ENCODE measurements around the gene MYRIP. TPM values are rescaled to one million over a fixed set of nuclear protein-coding genes. Genes with fewer than 3 reads are reported as not detected.

Gene MYRIP
- polyA plus RNA-seq, 1 of the 3 experiments (the other 2 are of a cell fraction), result 1.2 TPM

DNA sequence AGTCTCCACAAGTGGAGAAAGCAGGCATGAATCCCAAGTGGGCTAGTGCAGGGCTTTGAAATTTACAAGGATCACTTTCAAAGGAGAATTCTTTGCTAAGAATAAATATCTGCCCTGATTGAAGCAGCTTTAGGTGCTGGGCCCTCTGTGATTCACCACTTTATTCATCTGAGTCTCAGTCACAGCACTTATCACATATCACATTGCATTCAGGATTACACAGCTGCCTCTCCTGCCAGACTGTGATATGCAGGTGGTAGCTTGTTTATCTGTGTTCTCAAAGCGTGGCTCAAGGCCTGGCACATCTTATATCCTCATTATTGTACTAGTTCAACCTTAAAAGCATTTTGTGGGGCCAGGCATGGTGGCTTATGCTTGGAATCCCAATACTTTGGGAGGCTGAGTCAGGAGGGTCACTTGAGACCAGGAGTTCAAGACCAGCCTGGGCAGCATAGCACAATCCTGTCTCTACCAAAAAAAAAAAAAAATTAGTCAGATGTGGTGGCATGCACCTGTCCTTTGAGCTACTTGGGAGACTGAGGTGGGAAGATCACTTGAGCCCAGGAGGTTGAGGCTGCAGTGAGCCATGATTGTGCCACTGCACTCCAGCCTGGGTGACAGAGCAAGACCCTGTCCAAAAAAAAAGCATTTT lies 343.2 kb downstream of the MYRIP start:
- WGBS (ENCODE audit: low lambda C conversion rate), result 30% methylated on average over 1 of the region's 1 CpG
- H2AFZ ChIP-seq (ENCODE audit: low read depth), result no peak overlapping the region
- no peaks in the 10 kb centered on the region for H3K9me3 ChIP-seq
- no peaks in the 10 kb centered on the region for H3K27me3 ChIP-seq (ENCODE audit: insufficient read depth)
- H3F3A ChIP-seq (replicated peaks; ENCODE audit: insufficient read depth), result no peaks in the 10 kb centered on the region
- no peak overlapping the region for H3K4me2 ChIP-seq
- H3K36me3 ChIP-seq (replicated peaks in 1 of 2; ENCODE audit: control insufficient read depth in 1 of 2, insufficient read depth in 2 of 2, low read length in 1 of 2), result no peaks in the 10 kb centered on the region
- no peaks in the 10 kb centered on the region for H3K4me1 ChIP-seq (ENCODE audit: control insufficient read depth in 1 of 2, insufficient read depth in 2 of 2, low read depth in 1 of 2, low read length in 1 of 2)
- no peak overlapping the region for H3K27ac ChIP-seq (ENCODE audit: low read depth in 2 of 2, low read length in 1 of 2)
- DNase-seq, result no peak
- H4K20me1 ChIP-seq (ENCODE audit: insufficient read depth), result no peaks in the 10 kb centered on the region
- CTCF ChIA-PET, result no interaction called here
- H3K9me2 ChIP-seq, result no peaks in the 10 kb centered on the region
- no peak overlapping the region for H3K9ac ChIP-seq
- POLR2A ChIA-PET, result no interaction called here
- no peak overlapping the region for H3K4me3 ChIP-seq (ENCODE audit: low read depth in 2 of 2, low read length in 1 of 2)
- no peaks in the 10 kb centered on the region for H3K79me2 ChIP-seq (ENCODE audit: insufficient read depth)
- TF ChIP-seq FOXM1 (IDR thresholded peaks at IDR 0.05; ENCODE audit: low read depth) (no peak), JUND (IDR thresholded peaks at IDR 0.05) (no peak), POLR2AphosphoS5 (IDR thresholded peaks at IDR 0.05; ENCODE audit: low read depth, low read length) (no peak), MEF2A (IDR thresholded peaks at IDR 0.05; ENCODE audit: borderline replicate concordance, low read depth) (no peak), RCOR1 (IDR thresholded peaks at IDR 0.05; ENCODE audit: low read length) (no peak), SIN3A (IDR thresholded peaks at IDR 0.05; ENCODE audit: borderline replicate concordance, low read depth, low read length) (no peak), CHD2 (IDR thresholded peaks at IDR 0.05; ENCODE audit: low read length, partially characterized antibody) (no peak), RAD21 (IDR thresholded peaks at IDR 0.05; ENCODE audit: low read length) (no peak), TEAD4 (IDR thresholded peaks at IDR 0.05; ENCODE audit: borderline replicate concordance, insufficient read depth) (no peak), RXRA (IDR thresholded peaks at IDR 0.05; ENCODE audit: borderline replicate concordance, low read depth) (no peak), SMC3 (IDR thresholded peaks at IDR 0.05; ENCODE audit: low read depth, low read length) (no peak), NRF1 (IDR thresholded peaks at IDR 0.05; ENCODE audit: low read depth, low read length) (no peak), EP300 (IDR thresholded peaks at IDR 0.05; ENCODE audit: borderline replicate concordance in 1 of 2, low read depth in 1 of 2, low read length in 1 of 2) (no peak), GATA2 (CRISPR knock-in tag; IDR thresholded peaks at IDR 0.05) (no peak), MAX (IDR thresholded peaks at IDR 0.05; ENCODE audit: low read depth) (no peak), ZBTB33 (IDR thresholded peaks at IDR 0.05; ENCODE audit: borderline replicate concordance, low read depth) (no peak)
- TF ChIP-seq, protein P1, sequence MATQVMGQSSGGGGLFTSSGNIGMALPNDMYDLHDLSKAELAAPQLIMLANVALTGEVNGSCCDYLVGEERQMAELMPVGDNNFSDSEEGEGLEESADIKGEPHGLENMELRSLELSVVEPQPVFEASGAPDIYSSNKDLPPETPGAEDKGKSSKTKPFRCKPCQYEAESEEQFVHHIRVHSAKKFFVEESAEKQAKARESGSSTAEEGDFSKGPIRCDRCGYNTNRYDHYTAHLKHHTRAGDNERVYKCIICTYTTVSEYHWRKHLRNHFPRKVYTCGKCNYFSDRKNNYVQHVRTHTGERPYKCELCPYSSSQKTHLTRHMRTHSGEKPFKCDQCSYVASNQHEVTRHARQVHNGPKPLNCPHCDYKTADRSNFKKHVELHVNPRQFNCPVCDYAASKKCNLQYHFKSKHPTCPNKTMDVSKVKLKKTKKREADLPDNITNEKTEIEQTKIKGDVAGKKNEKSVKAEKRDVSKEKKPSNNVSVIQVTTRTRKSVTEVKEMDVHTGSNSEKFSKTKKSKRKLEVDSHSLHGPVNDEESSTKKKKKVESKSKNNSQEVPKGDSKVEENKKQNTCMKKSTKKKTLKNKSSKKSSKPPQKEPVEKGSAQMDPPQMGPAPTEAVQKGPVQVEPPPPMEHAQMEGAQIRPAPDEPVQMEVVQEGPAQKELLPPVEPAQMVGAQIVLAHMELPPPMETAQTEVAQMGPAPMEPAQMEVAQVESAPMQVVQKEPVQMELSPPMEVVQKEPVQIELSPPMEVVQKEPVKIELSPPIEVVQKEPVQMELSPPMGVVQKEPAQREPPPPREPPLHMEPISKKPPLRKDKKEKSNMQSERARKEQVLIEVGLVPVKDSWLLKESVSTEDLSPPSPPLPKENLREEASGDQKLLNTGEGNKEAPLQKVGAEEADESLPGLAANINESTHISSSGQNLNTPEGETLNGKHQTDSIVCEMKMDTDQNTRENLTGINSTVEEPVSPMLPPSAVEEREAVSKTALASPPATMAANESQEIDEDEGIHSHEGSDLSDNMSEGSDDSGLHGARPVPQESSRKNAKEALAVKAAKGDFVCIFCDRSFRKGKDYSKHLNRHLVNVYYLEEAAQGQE (IDR thresholded peaks at IDR 0.05; ENCODE audit: low read depth, low read length), result no peak

Data from SK-N-SH (cell line).